ENCODE data around the gene ITK. TPM values are rescaled to one million over a fixed set of nuclear protein-coding genes. Genes with fewer than 3 reads are reported as not detected.

Gene ITK
- total and polyA plus RNA-seq, 2 experiments from 2014 or later, result 0.08 TPM; not detected in 1

GRCh38 chr5:157230610-157231009 is 50.0 kb downstream of the ITK start:
- Histone ChIP-seq H3K4me3 (no peak overlapping the region), H3K79me2 (replicated peaks; ENCODE audit: insufficient read depth) (no peaks in the 10 kb centered on the region), H2AFZ (no peak overlapping the region), H3K4me2 (no peak overlapping the region), H3K9me2 (ENCODE audit: insufficient read depth) (no peaks in the 10 kb centered on the region), H4K20me1 (replicated peaks; ENCODE audit: insufficient read depth) (no peaks in the 10 kb centered on the region), H3K36me3 (ENCODE audit: insufficient read depth) (no peaks in the 10 kb centered on the region), H3K27ac (ENCODE audit: low read depth) (no peak overlapping the region), H3K27me3 (ENCODE audit: insufficient read depth) (no peaks in the 10 kb centered on the region), H3F3A (replicated peaks; ENCODE audit: low read depth) (no peaks in the 10 kb centered on the region), H3K4me1 (ENCODE audit: insufficient read depth) (no peaks in the 10 kb centered on the region)
- DNase-seq (ENCODE audit: low spot score), result no peak
- H3K36me3 Mint-ChIP-seq (ENCODE audit: low read depth), result no peaks in the 10 kb centered on the region
- peaks cover 8% of the 10 kb centered on the region; the same call in 2 of the 3 replicates for H3K4me1 Mint-ChIP-seq
- H3K27me3 Mint-ChIP-seq (ENCODE audit: insufficient read depth, low read depth, poor library complexity), result no peaks in the 10 kb centered on the region
- H3K27ac Mint-ChIP-seq, result no peak overlapping the region
- ATAC-seq, result no peak
- TF ChIP-seq ZNF114 (CRISPR knock-in tag; IDR thresholded peaks at IDR 0.05) (no peak), EZH2phosphoT487 (IDR thresholded peaks at IDR 0.05; ENCODE audit: unreplicated experiment) (no peak), JUNB (IDR thresholded peaks at IDR 0.05; ENCODE audit: unreplicated experiment) (no peak), ETS1 (IDR thresholded peaks at IDR 0.05) (no peak), REST (IDR thresholded peaks at IDR 0.05; ENCODE audit: unreplicated experiment) (no peak), CTCF (conservative IDR thresholded peaks at IDR 0.05; ENCODE audit: low read depth in 2 of 2) (no peak), STAT1 (IDR thresholded peaks at IDR 0.05; ENCODE audit: unreplicated experiment) (no peak), CREB1 (CRISPR knock-in tag; IDR thresholded peaks at IDR 0.05; ENCODE audit: low read depth) (no peak)
- no peaks in the 10 kb centered on the region for H3K9me3 Mint-ChIP-seq
- H3K4me3 Mint-ChIP-seq, result no peak overlapping the region

GRCh38 chr5:157232706-157233105 is 52.1 kb downstream of the ITK start:
- no peak overlapping the region for H3K4me3 ChIP-seq
- no peak overlapping the region for H3K4me3 Mint-ChIP-seq
- no peaks in the 10 kb centered on the region for H3K36me3 ChIP-seq (ENCODE audit: insufficient read depth)
- no peak overlapping the region for H3K4me2 ChIP-seq
- no peaks in the 10 kb centered on the region for H4K20me1 ChIP-seq (replicated peaks; ENCODE audit: insufficient read depth)
- 0 out of 2 replicates have a peak overlapping the region, but pooled peaks have one; percentile 28 for H2AFZ ChIP-seq
- H3K27me3 ChIP-seq (ENCODE audit: insufficient read depth), result no peaks in the 10 kb centered on the region
- H3K4me1 Mint-ChIP-seq, result peaks cover 8% of the 10 kb centered on the region; the same call in 2 of the 3 replicates
- no peaks in the 10 kb centered on the region for H3K4me1 ChIP-seq (ENCODE audit: insufficient read depth)
- no peak for ATAC-seq
- no peak for DNase-seq (ENCODE audit: low spot score)
- H3F3A ChIP-seq (replicated peaks; ENCODE audit: low read depth), result no peaks in the 10 kb centered on the region
- no peaks in the 10 kb centered on the region for H3K36me3 Mint-ChIP-seq (ENCODE audit: low read depth)
- no peaks in the 10 kb centered on the region for H3K9me2 ChIP-seq (ENCODE audit: insufficient read depth)
- no peak overlapping the region for H3K27ac Mint-ChIP-seq
- no peaks in the 10 kb centered on the region for H3K9me3 Mint-ChIP-seq
- H3K79me2 ChIP-seq (replicated peaks; ENCODE audit: insufficient read depth), result no peaks in the 10 kb centered on the region
- no peak overlapping the region for H3K27ac ChIP-seq (ENCODE audit: low read depth)
- H3K27me3 Mint-ChIP-seq (ENCODE audit: insufficient read depth, low read depth, poor library complexity), result no peaks in the 10 kb centered on the region
- TF ChIP-seq CREB1 (CRISPR knock-in tag; IDR thresholded peaks at IDR 0.05; ENCODE audit: low read depth) (no peak), NANOG (IDR thresholded peaks at IDR 0.05; ENCODE audit: borderline replicate concordance) (no peak), ETS1 (IDR thresholded peaks at IDR 0.05) (no peak), CTCF (conservative IDR thresholded peaks at IDR 0.05; ENCODE audit: low read depth in 2 of 2) (no peak), POLR2AphosphoS5 (IDR thresholded peaks at IDR 0.05; ENCODE audit: low read depth) (no peak), ZNF114 (CRISPR knock-in tag; IDR thresholded peaks at IDR 0.05) (no peak), STAT1 (IDR thresholded peaks at IDR 0.05; ENCODE audit: unreplicated experiment) (no peak), EZH2phosphoT487 (IDR thresholded peaks at IDR 0.05; ENCODE audit: unreplicated experiment) (no peak), JUNB (IDR thresholded peaks at IDR 0.05; ENCODE audit: unreplicated experiment) (no peak)
